Ammon's horn (tissue), 1 donor: ENCODE results near the gene IFNA13.
"Not testable (repeated sequence)": the region's sequence is repeated elsewhere in the genome, so short reads cannot be mapped to it uniquely, and the experiment has no call there.

ENCODE experiments used
- DNase-seq: peaks from one replicate; pipeline ENCODE4 v3.0.0-alpha.2; 2016; ENCODE audit warnings: low spot score

IFNA13 gene

GRCh38 chr9:21367957-21368356, at the start of gene IFNA13:
IFNA13 (minus strand) TSS chr9:21368057; CDS start chr9:21368010, 47 bp downstream.
- DNase-seq, result no peak

GRCh38 chr9:21415493-21416267, 47.8 kb upstream of the IFNA13 start:
- DNase-seq, result no peak

- no peak for DNase-seq
These were observed 46.5 kb upstream of the IFNA13 start for GRCh38 chr9:21414220-21414940.

- DNase-seq, result peak; percentile 48
These were observed 45.8 kb upstream of the IFNA13 start for GRCh38 chr9:21413624-21414023.

GRCh38 chr9:21413151-21413550, 45.3 kb upstream of the IFNA13 start:
- no peak for DNase-seq

- no peak for DNase-seq
These were observed 44.2 kb upstream of the IFNA13 start for GRCh38 chr9:21412107-21412506.

- DNase-seq, result no peak
These were observed 41.0 kb upstream of the IFNA13 start, which contains the start of gene IFNA8 for GRCh38 chr9:21408817-21409216. IFNA8 (plus strand) TSS chr9:21409117; CDS start chr9:21409177, 60 bp downstream.

- no peak for DNase-seq
These were observed 36.3 kb upstream of the IFNA13 start for GRCh38 chr9:21404146-21404545.

GRCh38 chr9:21402386-21403251, 34.8 kb upstream of the IFNA13 start:
- peak; percentile 36 for DNase-seq

- no peak for DNase-seq
These were observed 32.1 kb upstream of the IFNA13 start for GRCh38 chr9:21399956-21400355.

GRCh38 chr9:21398955-21399489, 31.2 kb upstream of the IFNA13 start:
- no peak for DNase-seq

- peak; percentile 80 for DNase-seq
These were observed 28.2 kb upstream of the IFNA13 start for GRCh38 chr9:21395778-21396717.

- DNase-seq, result no peak
These were observed 24.4 kb upstream of the IFNA13 start for GRCh38 chr9:21392270-21392669.

GRCh38 chr9:21385131-21385670, 17.3 kb upstream of the IFNA13 start, which contains the start of gene IFNA2:
IFNA2 (minus strand) TSS chr9:21385398; CDS start chr9:21385329, 69 bp downstream.
- DNase-seq, result no peak

- DNase-seq, result no peak
These were observed 15.8 kb upstream of the IFNA13 start for GRCh38 chr9:21383627-21384026.

- DNase-seq, result no peak
These were observed 13.8 kb upstream of the IFNA13 start for GRCh38 chr9:21381448-21382339.

- not testable (repeated sequence) for DNase-seq
These were observed 3.6 kb upstream of the IFNA13 start for GRCh38 chr9:21371467-21371866.

GRCh38 chr9:21367169-21367568, 688 bp downstream of the IFNA13 start:
- not testable (repeated sequence) for DNase-seq

GRCh38 chr9:21362287-21362686, 5.6 kb downstream of the IFNA13 start:
- DNase-seq, result no peak
